Loucy (cell line): ENCODE data around the gene DIRAS1.

Experiments used
- CTCF ChIP-seq: fragments of 200-600 bp; sonication (generic); conservative IDR thresholded peaks from 2 replicates; pipeline ENCODE4 v1.5.1; 2014; ENCODE audit warnings: mild to moderate bottlenecking, antibody characterized with exemption, low read length
- EZH2phosphoT487 ChIP-seq: fragments of 200-600 bp; IDR thresholded peaks from 2 replicates; pipeline ENCODE4 v1.6.1; 2018; ENCODE audit warnings: antibody characterized with exemption, mild to moderate bottlenecking, moderate library complexity, borderline replicate concordance

- TF ChIP-seq CTCF (no peak), EZH2phosphoT487 (no peak)
Measured at GRCh38 chr19:2714531-2715269, 6.5 kb downstream of the DIRAS1 start.
